Measurements from ENCODE around the gene TOLLIP. TPM values are rescaled to one million over a fixed set of nuclear protein-coding genes. Genes with fewer than 3 reads are reported as not detected.

The TOLLIP gene
- total RNA-seq, 4 donors from 2014 or later, result 43.7 to 77.3 (median 70.6) TPM

DNA sequence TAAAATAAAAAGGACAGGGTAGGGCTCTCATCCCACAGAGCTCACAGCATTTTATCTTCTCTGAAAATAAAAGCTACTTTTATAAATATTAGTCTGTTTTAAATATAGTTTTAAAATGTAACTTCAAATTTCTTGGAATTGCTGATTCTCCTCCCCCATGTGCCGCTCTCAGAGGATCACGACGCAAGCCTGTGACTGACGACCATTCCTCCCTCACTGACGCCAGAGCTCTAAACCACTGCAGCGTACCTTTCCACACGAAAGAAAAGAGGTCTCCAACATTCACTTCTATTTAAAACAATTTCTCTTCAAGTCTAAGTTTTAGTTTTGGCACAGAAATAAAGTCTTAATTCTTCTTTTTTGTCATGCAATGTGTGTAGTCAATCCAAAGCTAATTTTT is 9.3 kb downstream of the TOLLIP start:
- TF ChIP-seq, protein P1, sequence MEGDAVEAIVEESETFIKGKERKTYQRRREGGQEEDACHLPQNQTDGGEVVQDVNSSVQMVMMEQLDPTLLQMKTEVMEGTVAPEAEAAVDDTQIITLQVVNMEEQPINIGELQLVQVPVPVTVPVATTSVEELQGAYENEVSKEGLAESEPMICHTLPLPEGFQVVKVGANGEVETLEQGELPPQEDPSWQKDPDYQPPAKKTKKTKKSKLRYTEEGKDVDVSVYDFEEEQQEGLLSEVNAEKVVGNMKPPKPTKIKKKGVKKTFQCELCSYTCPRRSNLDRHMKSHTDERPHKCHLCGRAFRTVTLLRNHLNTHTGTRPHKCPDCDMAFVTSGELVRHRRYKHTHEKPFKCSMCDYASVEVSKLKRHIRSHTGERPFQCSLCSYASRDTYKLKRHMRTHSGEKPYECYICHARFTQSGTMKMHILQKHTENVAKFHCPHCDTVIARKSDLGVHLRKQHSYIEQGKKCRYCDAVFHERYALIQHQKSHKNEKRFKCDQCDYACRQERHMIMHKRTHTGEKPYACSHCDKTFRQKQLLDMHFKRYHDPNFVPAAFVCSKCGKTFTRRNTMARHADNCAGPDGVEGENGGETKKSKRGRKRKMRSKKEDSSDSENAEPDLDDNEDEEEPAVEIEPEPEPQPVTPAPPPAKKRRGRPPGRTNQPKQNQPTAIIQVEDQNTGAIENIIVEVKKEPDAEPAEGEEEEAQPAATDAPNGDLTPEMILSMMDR (IDR thresholded peaks at IDR 0.05), result no peak
- no peak for TF ChIP-seq POLR2A (IDR thresholded peaks at IDR 0.05)
- Histone ChIP-seq H3K4me3 (no peak overlapping the region), H3K4me1 (peaks cover 0 to 74% (median 14%) of the 10 kb centered on the region in 4 donors), H3K36me3 (peaks cover 0 to 9% (median 0%) of the 10 kb centered on the region in 3 donors), H3K27me3 (no peaks in the 10 kb centered on the region), H3K27ac (peak overlapping the region in 1 of 4 donors; percentile 63), H3K9me3 (no peaks in the 10 kb centered on the region)
- DNase-seq, result no peak

DNA sequence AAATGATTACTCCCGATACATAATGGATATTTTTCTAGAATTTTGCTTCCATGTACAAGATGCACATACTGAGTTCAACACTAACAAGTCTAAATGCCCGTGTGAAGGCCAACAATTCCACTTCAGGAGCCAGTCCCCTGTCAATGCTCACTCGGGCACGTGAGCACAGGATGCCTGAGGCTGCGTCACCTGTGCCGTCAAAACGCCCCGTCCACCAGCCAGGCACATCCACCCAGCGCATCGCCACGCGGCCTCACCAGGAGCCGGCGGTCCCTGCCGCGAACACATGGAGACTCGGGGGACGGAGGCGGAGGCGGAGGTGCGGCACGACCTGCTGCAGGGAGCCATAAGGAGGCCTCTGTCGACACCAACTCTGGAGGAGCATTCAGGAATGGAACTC is 9.8 kb downstream of the TOLLIP start:
- Histone ChIP-seq H3K4me1 (peaks cover 0 to 69% (median 14%) of the 10 kb centered on the region in 4 donors), H3K27ac (peak overlapping the region in 2 of 4 donors; percentile 55 to 63), H3K36me3 (peaks cover 0 to 11% (median 0%) of the 10 kb centered on the region in 3 donors), H3K27me3 (no peaks in the 10 kb centered on the region), H3K4me3 (no peak overlapping the region), H3K9me3 (no peaks in the 10 kb centered on the region)
- peak in 2 of 3 donors; percentile 44 to 45 for DNase-seq
- TF ChIP-seq, protein P1 (IDR thresholded peaks at IDR 0.05), result no peak
- no peak for TF ChIP-seq POLR2A (IDR thresholded peaks at IDR 0.05)

DNA sequence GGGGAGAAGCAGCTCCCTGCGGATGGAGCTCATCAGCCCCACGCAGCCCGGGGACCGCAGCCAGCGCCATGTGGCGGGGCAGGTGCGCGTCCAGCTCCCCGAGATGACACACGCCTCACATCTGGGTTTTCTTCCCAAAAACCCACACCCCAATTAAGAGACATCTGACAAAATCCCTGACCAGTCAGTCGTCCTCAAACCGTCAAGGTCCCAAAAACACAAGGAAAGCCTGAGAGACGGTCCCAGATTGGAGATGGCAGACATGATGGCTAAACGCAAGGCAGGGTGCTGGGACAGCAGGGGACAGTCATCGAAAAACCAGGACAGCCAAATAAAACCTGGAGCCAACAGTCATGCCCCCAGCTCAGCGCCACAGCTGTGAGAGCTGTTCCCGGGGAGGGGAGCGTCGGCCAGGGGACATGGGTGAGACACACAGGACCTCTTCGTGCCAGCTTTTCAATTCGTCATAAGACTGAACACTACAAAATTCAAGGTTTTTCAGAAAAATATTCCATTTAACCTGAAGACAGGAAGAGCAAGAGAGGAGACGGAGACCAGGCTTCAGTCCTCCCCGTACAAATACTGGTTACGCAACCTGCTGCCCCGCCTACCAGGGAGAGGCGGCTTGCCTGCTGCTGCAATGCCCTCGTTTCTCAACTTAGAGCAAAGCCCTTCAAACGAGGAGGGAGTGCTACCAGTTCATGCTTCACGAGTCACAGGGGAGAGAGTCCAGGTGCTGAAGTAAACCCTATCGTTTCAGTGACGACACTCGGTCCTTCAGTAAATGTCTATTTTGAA is 10.5 kb downstream of the TOLLIP start:
- H3K27ac ChIP-seq, result peak overlapping the region in 2 of 4 donors; percentile 55 to 63
- H3K9me3 ChIP-seq, result no peaks in the 10 kb centered on the region
- no peaks in the 10 kb centered on the region for H3K27me3 ChIP-seq
- peaks cover 0 to 15% (median 0%) of the 10 kb centered on the region in 3 donors for H3K36me3 ChIP-seq
- H3K4me1 ChIP-seq, result peaks cover 0 to 63% (median 11%) of the 10 kb centered on the region in 4 donors
- peak; percentile 28 to 92 (median 84) for DNase-seq
- H3K4me3 ChIP-seq, result no peak overlapping the region
- TF ChIP-seq POLR2A (IDR thresholded peaks at IDR 0.05), result no peak
- TF ChIP-seq, protein P1 (IDR thresholded peaks at IDR 0.05), result no peak

DNA sequence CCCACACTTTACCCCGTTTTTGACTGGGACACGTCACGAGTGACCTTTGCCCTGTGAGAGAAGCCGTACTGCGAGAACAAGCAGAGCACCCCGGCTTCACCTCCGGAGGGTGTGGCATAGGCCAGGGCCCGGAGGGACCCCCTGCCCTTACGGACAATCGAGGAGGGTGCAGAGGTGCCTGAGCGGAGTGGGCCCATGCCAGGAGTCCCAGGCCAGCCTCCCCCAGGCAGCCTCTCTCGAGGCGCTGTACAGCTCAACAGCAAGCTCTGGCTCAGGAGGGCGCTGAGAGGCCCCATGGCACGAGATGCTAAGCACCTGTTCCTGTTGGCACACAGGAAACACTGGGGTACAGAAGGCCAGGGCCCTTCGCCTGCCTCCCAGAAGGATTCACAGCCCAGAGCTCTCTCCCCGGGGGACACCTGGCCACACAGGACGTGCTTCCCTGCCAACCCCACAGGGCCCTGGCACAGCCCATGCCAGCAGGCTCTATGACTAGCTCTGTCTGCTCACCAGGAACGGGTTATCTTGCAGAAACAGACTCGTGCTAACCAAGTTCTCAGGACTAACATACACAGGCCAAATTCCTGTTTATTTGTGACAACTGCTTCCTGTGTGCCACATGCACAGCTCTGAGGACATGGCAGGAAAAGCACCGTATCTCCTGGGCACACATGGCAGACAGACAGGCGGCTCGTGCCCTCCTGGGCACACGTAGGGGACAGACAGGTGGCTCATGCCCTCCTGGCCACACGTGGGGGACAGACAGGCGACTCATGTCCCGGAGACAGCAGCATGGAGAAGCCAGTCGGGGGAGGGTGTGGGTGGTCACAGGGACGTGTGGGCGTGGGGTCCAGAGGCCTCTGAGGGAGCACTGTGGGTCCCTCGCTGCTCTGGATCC is 11.6 kb downstream of the TOLLIP start:
- TF ChIP-seq, protein P1 (IDR thresholded peaks at IDR 0.05), result no peak
- TF ChIP-seq POLR2A (IDR thresholded peaks at IDR 0.05), result no peak
- peak in 2 of 3 donors; percentile 62 to 79 for DNase-seq
- peaks cover 0 to 52% (median 8%) of the 10 kb centered on the region in 4 donors for H3K4me1 ChIP-seq

DNA sequence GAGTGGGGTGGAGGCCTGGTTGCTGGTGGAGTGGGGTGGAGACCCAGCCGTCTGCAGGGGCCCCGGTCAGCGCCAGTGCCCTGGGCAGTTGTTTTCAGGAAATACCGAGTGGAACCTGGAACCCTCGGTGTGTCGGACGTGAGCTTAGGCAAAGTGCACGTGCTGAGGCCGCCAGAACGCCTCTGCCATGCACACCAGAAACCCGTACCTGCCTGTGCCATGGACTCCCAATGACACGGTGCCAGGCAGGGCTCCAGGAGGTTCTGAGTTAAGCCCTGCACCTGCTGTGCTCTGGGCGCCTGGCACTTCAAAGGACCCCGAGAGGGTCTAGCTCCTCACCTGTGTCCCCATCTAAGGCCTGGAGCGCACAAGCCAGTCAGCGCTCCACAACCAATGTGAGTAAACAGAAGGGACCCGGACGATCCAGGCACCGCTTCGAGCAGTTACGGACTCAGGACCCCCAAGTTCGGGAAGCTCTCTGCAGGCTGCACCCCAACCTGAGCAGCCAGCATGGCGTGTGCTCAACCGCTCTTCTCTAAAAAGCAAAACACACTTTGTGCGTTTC is 12.3 kb downstream of the TOLLIP start:
- H3K9me3 ChIP-seq, result no peaks in the 10 kb centered on the region
- TF ChIP-seq, protein P1 (IDR thresholded peaks at IDR 0.05), result no peak
- no peak for TF ChIP-seq POLR2A (IDR thresholded peaks at IDR 0.05)
- H3K4me1 ChIP-seq, result peaks cover 0 to 45% (median 8%) of the 10 kb centered on the region in 4 donors
- DNase-seq, result peak in 2 of 3 donors; percentile 43 to 44
- H3K4me3 ChIP-seq, result no peak overlapping the region
- no peaks in the 10 kb centered on the region for H3K27me3 ChIP-seq
- peaks cover 0 to 33% (median 0%) of the 10 kb centered on the region in 3 donors for H3K36me3 ChIP-seq
- H3K27ac ChIP-seq, result peak overlapping the region in 1 of 4 donors; percentile 67

More for the DNA sequence above, 11.6 kb downstream of the TOLLIP start:
- no peaks in the 10 kb centered on the region for H3K9me3 ChIP-seq
- no peak overlapping the region for H3K4me3 ChIP-seq
- peaks cover 0 to 26% (median 0%) of the 10 kb centered on the region in 3 donors for H3K36me3 ChIP-seq
- H3K27me3 ChIP-seq, result no peaks in the 10 kb centered on the region
- peak overlapping the region in 2 of 4 donors; percentile 56 to 67 for H3K27ac ChIP-seq

Measured in Peyer's patch (tissue), 4 donors.